Endothelial cell of coronary artery (primary cell): Measurements from ENCODE around the gene UBL4B. TPM values are rescaled to one million over a fixed set of nuclear protein-coding genes. Genes with fewer than 3 reads are reported as not detected.

Experiments
- total RNA-seq: library from RNA; depleted of rRNA; stranded (reverse); fragments of >200 nt; gene quantifications from 2 replicates; pipeline ENCODE4 v1.2.3, GENCODE V29; 2014

The UBL4B gene, protein sequence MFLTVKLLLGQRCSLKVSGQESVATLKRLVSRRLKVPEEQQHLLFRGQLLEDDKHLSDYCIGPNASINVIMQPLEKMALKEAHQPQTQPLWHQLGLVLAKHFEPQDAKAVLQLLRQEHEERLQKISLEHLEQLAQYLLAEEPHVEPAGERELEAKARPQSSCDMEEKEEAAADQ
- not detected in 2 replicates for total RNA-seq

DNA sequence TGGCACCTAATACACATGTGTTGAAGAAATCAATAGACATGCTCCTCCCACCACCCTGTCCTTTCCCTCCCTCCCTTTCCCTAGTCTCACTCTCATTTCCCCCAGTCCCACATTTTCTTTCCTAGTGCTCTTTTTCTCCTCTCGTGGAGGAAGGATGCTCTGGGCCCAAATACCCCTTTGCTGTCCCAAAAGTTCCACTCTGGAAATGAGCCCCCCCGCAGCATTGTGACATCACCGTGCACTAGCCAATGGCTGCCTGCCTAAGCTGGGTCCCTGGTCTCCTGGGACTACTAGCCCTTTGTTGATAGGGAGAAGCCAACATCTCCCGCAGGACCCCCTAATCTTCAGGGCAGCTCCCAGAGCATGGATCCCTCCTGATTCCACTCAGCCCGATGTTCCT lies at the start of gene UBL4B:
UBL4B (plus strand) TSS at position 301 of the 400 bp plus-strand sequence; CDS start at position 393, 92 bp downstream.

DNA sequence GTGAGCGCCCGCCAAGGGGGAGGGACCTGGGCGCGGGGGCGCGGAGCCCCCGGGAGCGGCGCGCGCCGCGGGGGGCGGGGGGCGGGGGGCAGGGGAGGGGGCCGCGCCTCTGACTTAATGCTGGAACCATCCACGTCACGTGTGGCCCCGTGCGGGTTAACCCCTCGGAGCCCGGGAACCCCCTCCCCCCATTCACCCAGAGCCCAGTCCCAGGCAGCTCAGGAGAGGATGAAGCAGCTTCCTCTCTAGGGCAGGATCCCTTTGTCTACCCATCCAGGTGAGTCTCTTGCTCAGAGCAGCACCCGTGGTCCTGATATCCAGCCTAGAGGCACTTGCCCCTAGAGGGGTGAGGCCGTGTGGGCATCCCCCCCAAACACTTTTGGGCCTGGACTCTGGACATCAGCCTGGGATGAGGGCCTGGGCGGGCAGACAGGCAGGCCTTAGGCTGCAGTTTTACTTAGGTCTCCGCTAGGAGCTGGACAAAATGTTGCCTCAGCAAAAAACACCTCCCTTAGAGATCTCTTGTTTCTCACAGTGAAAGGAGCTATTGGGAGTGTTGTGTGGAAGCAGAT lies 41.5 kb upstream of the UBL4B start, which contains the start of gene ALX3:
ALX3 (minus strand) TSS at position 2 of the 572 bp plus-strand sequence. CDS start 60 bp downstream, outside the sequence.

DNA sequence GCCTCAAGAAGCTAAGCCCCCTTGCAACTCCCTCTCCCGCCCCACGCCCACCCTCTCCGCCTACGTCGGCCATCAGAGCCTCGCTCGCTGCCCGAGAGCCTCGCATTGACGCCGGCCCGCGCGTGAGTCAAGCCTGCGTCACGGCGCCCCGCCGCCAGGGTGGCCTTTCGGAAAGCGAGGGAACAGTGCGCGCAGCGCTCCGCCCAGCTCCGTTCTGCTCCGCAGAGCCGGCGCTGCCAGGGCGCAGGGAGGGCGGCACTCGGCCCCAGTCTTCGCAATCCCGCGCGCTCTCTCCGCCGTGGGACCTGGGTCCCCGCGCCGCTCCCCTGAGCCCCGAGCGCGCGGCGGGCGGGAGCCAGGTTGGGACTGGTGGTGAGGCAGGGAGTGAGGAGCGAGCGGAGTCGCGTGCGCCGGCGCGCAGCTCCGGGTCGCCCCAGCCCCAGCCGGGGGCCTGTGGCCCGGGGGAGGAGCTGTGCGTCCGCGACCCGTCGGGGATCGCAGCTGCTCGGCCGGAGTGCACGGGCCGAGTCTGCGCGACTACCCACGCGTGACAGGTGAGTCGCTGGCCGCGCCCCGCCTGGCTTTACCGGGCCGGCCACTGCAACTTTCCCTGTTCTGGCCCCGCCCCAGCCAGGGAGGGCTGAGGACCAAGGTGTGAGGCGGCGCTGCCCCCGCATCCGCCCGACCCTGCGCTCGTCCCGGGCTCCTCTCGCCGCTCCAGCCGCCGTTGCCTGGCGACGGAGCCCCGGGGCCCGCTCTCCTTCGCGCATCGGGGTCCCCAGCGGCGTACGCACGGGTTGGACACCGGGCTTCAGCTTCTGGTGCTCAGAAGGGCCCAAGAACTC lies 38.3 kb downstream of the UBL4B start, which contains the start of gene SLC6A17:
SLC6A17 (plus strand) TSS at position 165 of the 845 bp plus-strand sequence. CDS start 16,436 bp downstream, outside the sequence.

Other genes starting within 250 kb of the UBL4B start
- gene CSF1, start 201.6 kb upstream of the UBL4B start, total RNA-seq, result 5.6 and 10.3 TPM in 2 replicates
- gene AHCYL1, start 127.7 kb upstream of the UBL4B start, total RNA-seq, result 39.0 and 65.7 TPM in 2 replicates
- 43.5 and 51.4 TPM in 2 replicates for gene STRIP1, start 77.8 kb upstream of the UBL4B start, total RNA-seq
- gene ALX3, start 41.8 kb upstream of the UBL4B start, total RNA-seq, result not detected in 2 replicates
- 0.27 TPM in 1 of 2 replicates, not detected in the other for gene SLC6A17, start 38.1 kb downstream of the UBL4B start, total RNA-seq
- 4.9 and 5.1 TPM in 2 replicates for gene KCNC4, start 97.9 kb downstream of the UBL4B start, total RNA-seq
- gene RBM15, start 226.9 kb downstream of the UBL4B start, total RNA-seq, result 32.0 and 38.4 TPM in 2 replicates